Measurements from ENCODE around the gene FOXA3. TPM values are rescaled to one million over a fixed set of nuclear protein-coding genes. Genes with fewer than 3 reads are reported as not detected.

Gene FOXA3
- total RNA-seq, 2 donors from 2014 or later = 0.09 to 1.1 TPM

DNA sequence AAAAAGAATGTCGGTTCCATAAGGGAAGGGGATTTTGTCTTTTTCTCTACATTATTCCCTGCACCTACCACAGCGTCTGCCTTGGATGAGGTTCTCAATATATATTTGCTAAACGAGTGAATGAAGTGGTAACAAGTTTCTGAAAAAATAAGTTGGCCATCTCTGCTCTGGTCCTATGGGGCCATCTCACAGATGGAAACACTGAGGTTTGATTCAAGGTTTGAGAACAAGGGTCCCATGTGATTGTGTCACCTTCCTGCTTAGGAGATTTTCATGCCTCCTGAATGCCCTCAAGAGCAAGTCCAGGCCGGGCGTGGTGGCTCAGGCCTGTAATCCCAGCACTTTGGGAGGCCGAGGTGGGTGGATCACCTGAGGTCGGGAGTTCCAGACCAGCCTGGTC, 35.1 kb downstream of the FOXA3 start:
- no peak for DNase-seq (ENCODE audit: low spot score)
- Histone ChIP-seq H3K27ac (no peak overlapping the region), H3K4me1 (replicated peaks) (no peaks in the 10 kb centered on the region), H3K4me3 (no peak overlapping the region), H3K27me3 (replicated peaks; ENCODE audit: insufficient read depth) (no peaks in the 10 kb centered on the region), H3K9me3 (no peaks in the 10 kb centered on the region), H3K36me3 (no peaks in the 10 kb centered on the region)
- 93% methylated on average over 7 of the region's 7 CpGs for WGBS
- TF ChIP-seq POLR2AphosphoS5 (IDR thresholded peaks at IDR 0.05) (no peak), POLR2A (IDR thresholded peaks at IDR 0.05) (no peak)
- TF ChIP-seq, protein P1, sequence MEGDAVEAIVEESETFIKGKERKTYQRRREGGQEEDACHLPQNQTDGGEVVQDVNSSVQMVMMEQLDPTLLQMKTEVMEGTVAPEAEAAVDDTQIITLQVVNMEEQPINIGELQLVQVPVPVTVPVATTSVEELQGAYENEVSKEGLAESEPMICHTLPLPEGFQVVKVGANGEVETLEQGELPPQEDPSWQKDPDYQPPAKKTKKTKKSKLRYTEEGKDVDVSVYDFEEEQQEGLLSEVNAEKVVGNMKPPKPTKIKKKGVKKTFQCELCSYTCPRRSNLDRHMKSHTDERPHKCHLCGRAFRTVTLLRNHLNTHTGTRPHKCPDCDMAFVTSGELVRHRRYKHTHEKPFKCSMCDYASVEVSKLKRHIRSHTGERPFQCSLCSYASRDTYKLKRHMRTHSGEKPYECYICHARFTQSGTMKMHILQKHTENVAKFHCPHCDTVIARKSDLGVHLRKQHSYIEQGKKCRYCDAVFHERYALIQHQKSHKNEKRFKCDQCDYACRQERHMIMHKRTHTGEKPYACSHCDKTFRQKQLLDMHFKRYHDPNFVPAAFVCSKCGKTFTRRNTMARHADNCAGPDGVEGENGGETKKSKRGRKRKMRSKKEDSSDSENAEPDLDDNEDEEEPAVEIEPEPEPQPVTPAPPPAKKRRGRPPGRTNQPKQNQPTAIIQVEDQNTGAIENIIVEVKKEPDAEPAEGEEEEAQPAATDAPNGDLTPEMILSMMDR (IDR thresholded peaks at IDR 0.05) = no peak
- intact Hi-C loops (cut with DNase I) = no loop called here

DNA sequence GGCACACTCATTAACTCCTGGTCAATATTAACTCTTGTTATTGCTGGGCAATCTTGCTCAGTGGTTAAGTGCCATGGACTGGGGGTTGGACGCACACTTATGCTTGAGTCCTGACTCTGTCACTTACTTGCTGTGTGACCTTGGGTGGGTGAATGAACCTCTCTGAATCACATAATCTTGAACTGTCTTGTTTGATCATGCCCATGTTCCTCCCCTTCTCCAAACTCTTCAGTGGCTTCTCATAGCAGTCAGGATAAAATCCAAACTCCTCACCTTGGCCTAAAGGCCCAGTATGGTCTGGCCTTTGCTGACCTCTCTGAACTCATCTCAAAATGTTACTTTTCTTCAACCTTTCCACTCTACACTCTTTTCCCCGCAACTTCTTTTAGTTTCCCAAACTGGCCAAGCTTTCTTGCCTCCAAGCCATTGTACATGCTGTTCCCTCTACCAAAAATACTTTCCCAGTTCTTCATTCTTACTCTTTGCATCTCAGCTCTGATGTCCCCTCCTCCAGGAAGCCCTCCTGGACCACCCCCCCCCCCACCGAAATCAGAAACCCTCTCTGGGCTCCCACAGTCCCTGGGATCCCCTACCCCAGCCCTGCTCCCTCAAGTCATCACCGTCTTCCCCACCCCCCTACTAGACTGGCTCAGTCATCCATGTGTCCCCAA, 35.9 kb downstream of the FOXA3 start:
- TF ChIP-seq, protein P1 (IDR thresholded peaks at IDR 0.05) = no peak
- TF ChIP-seq POLR2A (IDR thresholded peaks at IDR 0.05) (no peak), POLR2AphosphoS5 (IDR thresholded peaks at IDR 0.05) (no peak)
- Histone ChIP-seq H3K27ac (no peak overlapping the region), H3K4me3 (no peak overlapping the region), H3K4me1 (replicated peaks) (no peaks in the 10 kb centered on the region), H3K36me3 (no peaks in the 10 kb centered on the region), H3K9me3 (no peaks in the 10 kb centered on the region), H3K27me3 (replicated peaks; ENCODE audit: insufficient read depth) (no peaks in the 10 kb centered on the region)
- 94% methylated on average over 4 of the region's 4 CpGs for WGBS
- intact Hi-C loops (cut with DNase I) = no loop called here
- no peak for DNase-seq (ENCODE audit: low spot score)

DNA sequence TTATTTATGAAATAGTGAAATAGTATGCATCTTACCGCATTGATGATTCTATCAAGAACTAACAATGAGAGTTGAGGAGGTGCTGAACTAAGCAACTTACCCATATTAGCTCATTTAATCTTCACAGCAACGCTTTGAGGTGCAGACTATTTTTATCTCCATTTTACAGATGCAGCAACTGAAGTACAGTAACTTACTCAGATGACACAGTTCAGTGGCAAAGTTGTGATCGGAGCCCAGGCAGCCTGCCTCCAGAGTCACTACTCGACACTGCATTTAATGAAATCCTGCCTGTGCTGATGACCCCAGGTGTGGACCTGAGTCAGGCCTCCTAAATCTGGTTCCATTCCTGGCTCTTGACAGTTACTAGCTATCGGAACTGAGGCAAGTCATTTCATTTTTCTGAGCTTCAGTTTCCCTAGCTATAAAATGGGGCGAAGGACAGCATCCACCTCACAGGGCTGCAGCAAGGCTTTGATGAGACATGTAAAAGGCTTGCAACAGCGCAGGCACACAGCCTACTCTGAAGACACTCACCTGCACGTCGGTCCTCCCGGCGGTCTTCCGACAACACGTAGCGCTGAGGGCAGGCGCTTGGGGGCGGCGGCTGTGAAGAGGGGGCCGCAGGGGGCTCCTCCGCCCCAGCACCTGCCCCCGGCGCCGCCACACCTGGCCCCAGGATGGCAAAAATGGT, 36.8 kb downstream of the FOXA3 start:
- WGBS = 85% methylated on average over 7 of the region's 22 CpGs
- intact Hi-C loops (cut with DNase I) = no loop called here
- no peaks in the 10 kb centered on the region for H3K4me1 ChIP-seq (replicated peaks)
- H3K27me3 ChIP-seq (replicated peaks; ENCODE audit: insufficient read depth) = no peaks in the 10 kb centered on the region
- no peak overlapping the region for H3K27ac ChIP-seq
- no peaks in the 10 kb centered on the region for H3K9me3 ChIP-seq
- no peaks in the 10 kb centered on the region for H3K36me3 ChIP-seq
- peak overlapping the region; percentile 65 to 78 for H3K4me3 ChIP-seq
- DNase-seq (ENCODE audit: low spot score) = no peak
- TF ChIP-seq POLR2AphosphoS5 (IDR thresholded peaks at IDR 0.05) (no peak), POLR2A (IDR thresholded peaks at IDR 0.05) (no peak)
- TF ChIP-seq, protein P1 (IDR thresholded peaks at IDR 0.05) = no peak

DNA sequence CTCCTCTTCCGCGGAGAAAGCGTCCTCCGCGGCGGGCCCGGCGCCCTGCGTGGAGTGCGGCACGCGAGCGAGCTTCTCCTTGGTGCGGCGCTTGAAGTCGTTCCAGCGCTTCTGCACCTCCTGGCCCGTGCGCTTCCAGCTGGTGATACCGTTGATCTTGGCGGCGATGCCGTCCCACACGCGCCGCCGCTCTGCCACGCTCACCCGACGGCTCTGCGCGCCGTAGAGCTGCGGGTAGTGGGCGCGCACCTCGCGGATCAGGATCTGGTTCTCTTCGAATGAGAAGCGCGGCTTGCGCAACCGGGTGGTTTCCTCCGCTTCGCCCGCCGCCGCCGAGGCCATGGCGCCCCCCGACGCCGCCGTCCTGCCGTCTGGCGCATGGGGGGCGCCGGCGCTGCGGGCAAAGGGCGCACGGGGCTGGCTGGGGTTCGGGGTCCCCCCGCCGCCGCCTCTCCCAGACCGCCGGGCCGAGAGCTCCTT, 37.3 kb downstream of the FOXA3 start:
- H3K27ac ChIP-seq = peak overlapping the region in 1 of 2 donors; percentile 71
- no peaks in the 10 kb centered on the region for H3K36me3 ChIP-seq
- no peaks in the 10 kb centered on the region for H3K27me3 ChIP-seq (replicated peaks; ENCODE audit: insufficient read depth)
- H3K4me1 ChIP-seq (replicated peaks) = no peaks in the 10 kb centered on the region
- no peak for DNase-seq (ENCODE audit: low spot score)
- WGBS = 2% methylated on average over 51 of the region's 69 CpGs
- H3K9me3 ChIP-seq = no peaks in the 10 kb centered on the region
- intact Hi-C loops (cut with DNase I) = no loop called here
- peak overlapping the region; percentile 65 to 78 for H3K4me3 ChIP-seq
- TF ChIP-seq POLR2AphosphoS5 (IDR thresholded peaks at IDR 0.05) (no peak), POLR2A (IDR thresholded peaks at IDR 0.05) (no peak)
- TF ChIP-seq, protein P1 (IDR thresholded peaks at IDR 0.05) = no peak

Measured in prostate gland (tissue), 2 donors.